ENCODE measurements around the gene ANKHD1. TPM values are rescaled to one million over a fixed set of nuclear protein-coding genes. Genes with fewer than 3 reads are reported as not detected.
A peak's percentile ranks its signal among the peaks of the same experiment; 100 is the strongest.

ANKHD1 gene
- polyA plus RNA-seq, 3 donors = 29.0 to 110 (median 43.6) TPM

GRCh38 chr5:140542972-140543371 lies 141.3 kb downstream of the ANKHD1 start:
- 95% methylated on average over 3 of the region's 5 CpGs for WGBS (ENCODE audit: insufficient coverage)

GRCh38 chr5:140544986-140545385 lies 143.4 kb downstream of the ANKHD1 start:
- Histone ChIP-seq H2AFZ (ENCODE audit: insufficient read depth, low read depth, low read length, poor library complexity, severe bottlenecking) (no peak overlapping the region), H3K36me3 (replicated peaks in 1 of 2; ENCODE audit: control insufficient read depth in 1 of 2, insufficient read depth in 2 of 2, low read length in 2 of 2) (peaks cover 33 to 58% of the 10 kb centered on the region in 2 donors), H4K20me1 (ENCODE audit: insufficient read depth, low read length) (peaks cover 21% of the 10 kb centered on the region), H3K27me3 (ENCODE audit: control insufficient read depth in 2 of 2, insufficient read depth in 2 of 2, low read length in 2 of 2) (no peaks in the 10 kb centered on the region), H3K9me3 (replicated peaks in 1 of 2; ENCODE audit: control insufficient read depth in 1 of 2, insufficient read depth in 1 of 2, low read length in 2 of 2) (no peaks in the 10 kb centered on the region), H3K27ac (ENCODE audit: low read depth in 1 of 2, low read length in 2 of 2) (no peak overlapping the region), H3K79me2 (ENCODE audit: insufficient read depth, low read length) (peaks cover 20% of the 10 kb centered on the region), H3K4me3 (replicated peaks in 1 of 3; ENCODE audit: low read depth in 2 of 3, low read length in 3 of 3) (no peak overlapping the region), H3K4me1 (ENCODE audit: control insufficient read depth in 1 of 2, insufficient read depth in 2 of 2, low read length in 2 of 2) (peaks cover 34 to 42% of the 10 kb centered on the region in 2 donors), H3K9ac (ENCODE audit: insufficient read depth, low read length, poor library complexity, severe bottlenecking) (no peak overlapping the region), H3K4me2 (replicated peaks; ENCODE audit: extremely low read depth, low read length, poor library complexity, severe bottlenecking) (no peak overlapping the region)
- no peaks in the 10 kb centered on the region for H3K27me3 Mint-ChIP-seq (ENCODE audit: low read depth in 3 of 3)
- peaks cover 55 to 69% of the 10 kb centered on the region in 2 donors for H3K36me3 Mint-ChIP-seq
- H3K4me3 Mint-ChIP-seq = no peak overlapping the region
- intact Hi-C loops (cut with micrococcal nuclease) = loop anchor here in 1 of 2 donors (5.0 to 10.0 kb wide), 2 partner anchors 92 to 140 kb away; partner anchors contain the start of genes ANKHD1 and TMCO6
- peaks cover 34% of the 10 kb centered on the region for H3K4me1 Mint-ChIP-seq
- DNase-seq = no peak
- peaks cover 0 to 2% (median 0%) of the 10 kb centered on the region in 7 donors for H3K9me3 Mint-ChIP-seq
- peak overlapping the region in 3 of 7 donors; percentile 46 to 72 (median 47) for H3K27ac Mint-ChIP-seq
- WGBS (ENCODE audit: insufficient coverage) = 94% methylated on average over 7 of the region's 7 CpGs
- no peak for TF ChIP-seq CTCF (IDR thresholded peaks at IDR 0.05)

More at GRCh38 chr5:140542972-140543371, 141.3 kb downstream of the ANKHD1 start:
- Histone ChIP-seq H3K27me3 (ENCODE audit: control insufficient read depth in 2 of 2, insufficient read depth in 2 of 2, low read length in 2 of 2) (no peaks in the 10 kb centered on the region), H2AFZ (ENCODE audit: insufficient read depth, low read depth, low read length, poor library complexity, severe bottlenecking) (no peak overlapping the region), H3K4me2 (replicated peaks; ENCODE audit: extremely low read depth, low read length, poor library complexity, severe bottlenecking) (no peak overlapping the region), H4K20me1 (ENCODE audit: insufficient read depth, low read length) (peaks cover 5% of the 10 kb centered on the region), H3K9me3 (replicated peaks in 1 of 2; ENCODE audit: control insufficient read depth in 1 of 2, insufficient read depth in 1 of 2, low read length in 2 of 2) (no peaks in the 10 kb centered on the region), H3K4me1 (ENCODE audit: control insufficient read depth in 1 of 2, insufficient read depth in 2 of 2, low read length in 2 of 2) (peaks cover 14 to 22% of the 10 kb centered on the region in 2 donors), H3K4me3 (replicated peaks in 1 of 3; ENCODE audit: low read depth in 2 of 3, low read length in 3 of 3) (no peak overlapping the region), H3K27ac (ENCODE audit: low read depth in 1 of 2, low read length in 2 of 2) (no peak overlapping the region), H3K79me2 (ENCODE audit: insufficient read depth, low read length) (peaks cover 1% of the 10 kb centered on the region), H3K9ac (ENCODE audit: insufficient read depth, low read length, poor library complexity, severe bottlenecking) (no peak overlapping the region), H3K36me3 (replicated peaks in 1 of 2; ENCODE audit: control insufficient read depth in 1 of 2, insufficient read depth in 2 of 2, low read length in 2 of 2) (peaks cover 49 to 71% of the 10 kb centered on the region in 2 donors)
- no peak for TF ChIP-seq CTCF (IDR thresholded peaks at IDR 0.05)
- no peak for DNase-seq
- H3K27me3 Mint-ChIP-seq (ENCODE audit: low read depth in 3 of 3) = no peaks in the 10 kb centered on the region
- peaks cover 0 to 2% (median 0%) of the 10 kb centered on the region in 7 donors for H3K9me3 Mint-ChIP-seq
- H3K36me3 Mint-ChIP-seq = peaks cover 61 to 77% of the 10 kb centered on the region in 2 donors
- no peak overlapping the region for H3K4me3 Mint-ChIP-seq
- H3K27ac Mint-ChIP-seq = no peak overlapping the region
- intact Hi-C loops (cut with micrococcal nuclease) = loop anchor here in 1 of 2 donors (10.0 kb wide), 1 partner anchor 138 kb away; the partner anchor contains the start of gene ANKHD1
- H3K4me1 Mint-ChIP-seq = peaks cover 14% of the 10 kb centered on the region

Data from CD14-positive monocyte (primary cell).